GM19324 (cell line): ENCODE data around the gene FZD2.
"Not testable (repeated sequence)": the region's sequence is repeated elsewhere in the genome, so short reads cannot be mapped to it uniquely, and the experiment has no call there.

Experiments
- ATAC-seq: cut with Tn5 transposase; IDR thresholded peaks from one replicate; pipeline ENCODE4 v1.9.1; 2021; ENCODE audit warnings: mild to moderate bottlenecking, moderate library complexity; ENCODE audit not compliant: unreplicated experiment, low FRiP score

Gene FZD2

GRCh38 chr17:44546671-44547606 lies 10.3 kb upstream of the FZD2 start:
- ATAC-seq, result no peak

- no peak for ATAC-seq
Observed at GRCh38 chr17:44547625-44548267, 9.5 kb upstream of the FZD2 start.

GRCh38 chr17:44548376-44549230 lies 8.7 kb upstream of the FZD2 start:
- no peak for ATAC-seq

- no peak for ATAC-seq
Observed at GRCh38 chr17:44549686-44550085, 7.6 kb upstream of the FZD2 start.

GRCh38 chr17:44552361-44552760 lies 4.9 kb upstream of the FZD2 start:
- ATAC-seq, result no peak

- ATAC-seq, result no peak
Observed at GRCh38 chr17:44555099-44555498, 2.2 kb upstream of the FZD2 start.

GRCh38 chr17:44556166-44556831 lies 985 bp upstream of the FZD2 start:
- no peak for ATAC-seq

GRCh38 chr17:44557651-44558285 lies 484 bp downstream of the FZD2 start:
- no peak for ATAC-seq

- no peak for ATAC-seq
Observed at GRCh38 chr17:44558334-44558709, 1.0 kb downstream of the FZD2 start.

GRCh38 chr17:44558710-44559633 lies 1.7 kb downstream of the FZD2 start:
- no peak for ATAC-seq

GRCh38 chr17:44559634-44560554 lies 2.6 kb downstream of the FZD2 start:
- no peak for ATAC-seq

- no peak for ATAC-seq
Observed at GRCh38 chr17:44561237-44561623, 3.9 kb downstream of the FZD2 start.

GRCh38 chr17:44564429-44564828 lies 7.1 kb downstream of the FZD2 start:
- ATAC-seq, result no peak

- no peak for ATAC-seq
Observed at GRCh38 chr17:44565866-44566443, 8.7 kb downstream of the FZD2 start.

- not testable (repeated sequence) for ATAC-seq
Observed at GRCh38 chr17:44568311-44568944, 11.1 kb downstream of the FZD2 start.

- no peak for ATAC-seq
Observed at GRCh38 chr17:44568945-44569858, 11.9 kb downstream of the FZD2 start.
